Islet of Langerhans (tissue), 1 donor: Measurements from ENCODE around the gene SORBS2.
A peak's percentile ranks its signal among the peaks of the same experiment; 100 is the strongest.

Source experiments
- FAIRE-seq: peaks from one replicate; lab custom pipeline; 2011; peaks lifted over from hg19 to GRCh38; lab: Jason Lieb, UNC

The SORBS2 gene

GRCh38 chr4:185772391-185773093 lies 39.5 kb downstream of the SORBS2 start:
- no peak for FAIRE-seq

- no peak for FAIRE-seq
Observed at GRCh38 chr4:185771711-185772390, 40.1 kb downstream of the SORBS2 start.

GRCh38 chr4:185767528-185767927 lies 44.5 kb downstream of the SORBS2 start:
- no peak for FAIRE-seq

- FAIRE-seq, result peak; percentile 76
Observed at GRCh38 chr4:185764876-185765275, 47.1 kb downstream of the SORBS2 start.

GRCh38 chr4:185761352-185762235 lies 50.4 kb downstream of the SORBS2 start:
- no peak for FAIRE-seq

- no peak for FAIRE-seq
Observed at GRCh38 chr4:185758807-185759206, 53.2 kb downstream of the SORBS2 start.

- FAIRE-seq, result no peak
Observed at GRCh38 chr4:185755451-185755850, 56.5 kb downstream of the SORBS2 start.

- no peak for FAIRE-seq
Observed at GRCh38 chr4:185754961-185755360, 57.0 kb downstream of the SORBS2 start.

GRCh38 chr4:185752872-185753271 lies 59.1 kb downstream of the SORBS2 start:
- FAIRE-seq, result no peak

GRCh38 chr4:185749858-185750257 lies 62.1 kb downstream of the SORBS2 start:
- no peak for FAIRE-seq

GRCh38 chr4:185748901-185749390 lies 63.0 kb downstream of the SORBS2 start:
- no peak for FAIRE-seq

GRCh38 chr4:185745891-185746290 lies 66.1 kb downstream of the SORBS2 start:
- FAIRE-seq, result no peak

- FAIRE-seq, result no peak
Observed at GRCh38 chr4:185744946-185745345, 67.0 kb downstream of the SORBS2 start.

GRCh38 chr4:185744488-185744862 lies 67.5 kb downstream of the SORBS2 start:
- no peak for FAIRE-seq

GRCh38 chr4:185743722-185744487 lies 68.1 kb downstream of the SORBS2 start:
- FAIRE-seq, result no peak

- no peak for FAIRE-seq
Observed at GRCh38 chr4:185742766-185743165, 69.2 kb downstream of the SORBS2 start.

- FAIRE-seq, result no peak
Observed at GRCh38 chr4:185741795-185742194, 70.2 kb downstream of the SORBS2 start.

GRCh38 chr4:185740471-185740873 lies 71.5 kb downstream of the SORBS2 start:
- FAIRE-seq, result no peak

- FAIRE-seq, result no peak
Observed at GRCh38 chr4:185738820-185739219, 73.2 kb downstream of the SORBS2 start.

GRCh38 chr4:185738038-185738552 lies 73.9 kb downstream of the SORBS2 start:
- FAIRE-seq, result no peak

GRCh38 chr4:185737489-185738037 lies 74.4 kb downstream of the SORBS2 start:
- FAIRE-seq, result no peak
